A549 (cell line): ENCODE measurements around the gene ADAMTS15. TPM values are rescaled to one million over a fixed set of nuclear protein-coding genes. Genes with fewer than 3 reads are reported as not detected.
A peak's percentile ranks its signal among the peaks of the same experiment; 100 is the strongest.

Experiments used
- ATAC-seq, 2 experiments: fragments of 200-7000 bp in 1 of 2; fragments of >200 bp in 1 of 2; cut with Nextera tagmentation in 1 of 2; cut with Tn5 transposase in 1 of 2; 3 replicates each; pipeline versions ENCODE4 v1.8.0 to v1.9.1; 2018 to 2020; ENCODE audit warnings: mild to moderate bottlenecking in 1 of 2, moderate library complexity in 1 of 2
- CTCF ChIA-PET: fragments of 300-600 bp; sonication (Branson Sonifier 250); formaldehyde crosslinking; extraction: SDS; loops from one replicate; lab custom pipeline; 2021; ENCODE audit warnings: antibody characterized with exemption, inconsistent platforms; lab: Yijun Ruan, JAX
- POLR2A ChIA-PET: fragments of 350-600 bp; formaldehyde crosslinking; extraction: SDS; loops from one replicate; lab custom pipeline; 2021; ENCODE audit warnings: antibody characterized with exemption, inconsistent platforms; lab: Yijun Ruan, JAX
- DNase-seq, 2 experiments: peaks; one replicate each; pipeline versions ENCODE4 v3.0.0 to v3.0.0-alpha.2; 2011 to 2016; ENCODE audit warnings: low read depth in 1 of 2, low spot score in 1 of 2
- FAIRE-seq: peaks from 2 replicates; lab custom pipeline; 2011; peaks lifted over from hg19 to GRCh38; lab: Jason Lieb, UNC
- H3K27ac ChIP-seq, 2 experiments: fragments of >200 bp; sonication (Bioruptor Twin); formaldehyde crosslinking; 3 replicates each; pipeline ENCODE4 v1.5.1; 2016 to 2017
- H3K4me1 ChIP-seq: fragments of >200 bp; sonication (Bioruptor Twin); formaldehyde crosslinking; 3 replicates; pipeline ENCODE4 v1.6.1; 2016
- H3K4me2 ChIP-seq: fragments of >200 bp; sonication (Bioruptor Twin); formaldehyde crosslinking; 3 replicates; pipeline ENCODE4 v1.6.1; 2016
- H3K4me3 ChIP-seq: fragments of >200 bp; sonication (Bioruptor Twin); formaldehyde crosslinking; 3 replicates; pipeline ENCODE4 v1.5.1; 2016
- H3K9me3 ChIP-seq: fragments of >200 bp; sonication (Bioruptor Twin); formaldehyde crosslinking; 3 replicates; pipeline ENCODE4 v1.6.1; 2016
- ATOH8 ChIP-seq: fragments of 250-450 bp; sonication (Bioruptor Pico); IDR thresholded peaks from 2 replicates; pipeline ENCODE4 v1.5.0; 2020; ENCODE audit warnings: low read depth, mild to moderate bottlenecking, moderate library complexity
- CEBPB ChIP-seq, 2 experiments: fragments of >200 bp in 1 of 2; sonication (Bioruptor Twin) in 1 of 2; formaldehyde crosslinking in 1 of 2; IDR thresholded peaks; 2 replicates each; pipeline ENCODE4 v1.6.1; 2012 to 2016
- CHD2 ChIP-seq: fragments of 150-350 bp; IDR thresholded peaks from 2 replicates; pipeline ENCODE4 v1.6.1; 2014; ENCODE audit warnings: low read length; ENCODE audit not compliant: partially characterized antibody
- E2F6 ChIP-seq: IDR thresholded peaks from 2 replicates; pipeline ENCODE4 v1.6.1; 2012; ENCODE audit warnings: low read depth, borderline replicate concordance
- ELK1 ChIP-seq: fragments of 150-350 bp; IDR thresholded peaks from 2 replicates; pipeline ENCODE4 v1.6.1; 2014; ENCODE audit warnings: low read depth, mild to moderate bottlenecking, low read length
- FOSL2 ChIP-seq, 2 experiments: fragments of 450-650 bp in 1 of 2; fragments of >200 bp in 1 of 2; sonication (Bioruptor Twin) in 1 of 2; formaldehyde crosslinking; IDR thresholded peaks; 2 replicates each; pipeline versions ENCODE4 v1.5.0 to v1.6.1; 2016 to 2020; ENCODE audit warnings: mild to moderate bottlenecking in 1 of 2, moderate library complexity in 1 of 2
- GATA3 ChIP-seq: IDR thresholded peaks from 2 replicates; pipeline ENCODE4 v1.6.1; 2012; ENCODE audit warnings: borderline replicate concordance
- JUN ChIP-seq, 2 experiments: fragments of >200 bp; sonication (Bioruptor Twin); formaldehyde crosslinking; IDR thresholded peaks; 2 replicates in 1 of 2; 3 replicates in 1 of 2; pipeline ENCODE4 v1.6.1; 2016 to 2017
- JUNB ChIP-seq: fragments of >200 bp; sonication (Bioruptor Twin); formaldehyde crosslinking; IDR thresholded peaks from 2 replicates; pipeline ENCODE4 v1.6.1; 2016
- MAX ChIP-seq: IDR thresholded peaks from 2 replicates; pipeline ENCODE4 v1.6.1; 2012
- MYC ChIP-seq: IDR thresholded peaks from 2 replicates; pipeline ENCODE4 v1.6.1; 2012; ENCODE audit warnings: mild to moderate bottlenecking, inconsistent platforms, low read length, improper control_type of control experiment, borderline replicate concordance
- NR3C1 ChIP-seq: fragments of >200 bp; sonication (Bioruptor Twin); formaldehyde crosslinking; IDR thresholded peaks from 3 replicates; pipeline ENCODE4 v1.6.1; 2017
- POLR2A ChIP-seq: IDR thresholded peaks from 2 replicates; pipeline ENCODE4 v1.6.1; 2012; ENCODE audit warnings: mild to moderate bottlenecking, low read length
- REST ChIP-seq: fragments of 200-600 bp; sonication (generic); IDR thresholded peaks from 2 replicates; pipeline ENCODE4 v1.6.1; 2016; ENCODE audit warnings: antibody characterized with exemption, mild to moderate bottlenecking, moderate library complexity
- SMC3 ChIP-seq: fragments of >200 bp; sonication (Bioruptor Twin); formaldehyde crosslinking; IDR thresholded peaks from 3 replicates; pipeline ENCODE4 v1.6.1; 2018; ENCODE audit warnings: inconsistent platforms
- SREBF2 ChIP-seq: fragments of 450-650 bp; IDR thresholded peaks from 2 replicates; pipeline ENCODE4 v1.6.1; 2014; ENCODE audit warnings: mild to moderate bottlenecking, moderate library complexity
- TP53 ChIP-seq: fragments of 250-450 bp; sonication (Bioruptor Pico); IDR thresholded peaks from 2 replicates; pipeline ENCODE4 v1.5.0; 2021; ENCODE audit warnings: mild to moderate bottlenecking, moderate library complexity
- ZC3H11A ChIP-seq: fragments of 450-650 bp; IDR thresholded peaks from 2 replicates; pipeline ENCODE4 v1.6.1; 2014; ENCODE audit warnings: antibody characterized with exemption, mild to moderate bottlenecking
- ZSCAN20 ChIP-seq: fragments of 250-450 bp; sonication (Bioruptor Pico); IDR thresholded peaks from 2 replicates; pipeline ENCODE4 v1.8.0; 2022; ENCODE audit warnings: mild to moderate bottlenecking, moderate library complexity
- WGBS: methylation state at CpG from one replicate; pipeline ENCODE4 v1.1.6; 2017; ENCODE audit errors: missing lambda C conversion rate; 5-methylcytosine and 5-hydroxymethylcytosine counted together
- polyA minus RNA-seq: library from RNA; depleted of rRNA, polyadenylated mRNA; stranded (reverse); fragments of >200 nt; gene quantifications from 2 replicates; pipeline ENCODE4 v1.2.3, GENCODE V29; 2011; rRNA and poly(A)+ RNA removed
- polyA plus RNA-seq, 4 experiments: library from polyadenylated mRNA; depleted of rRNA in 3 of 4; stranded (reverse); fragments of >200 nt; fragmentation: RNase III in 1 of 4; extraction: RNeasy Plus Mini Kit Qiagen cat#74134 plus additional on column Dnase treatment in 1 of 4; gene quantifications; 2 replicates in 3 of 4; 3 replicates in 1 of 4; pipeline ENCODE4 v1.2.3, GENCODE V29; 2011 to 2017

ADAMTS15 gene
- 2.2 and 2.7 TPM in 2 replicates for polyA plus RNA-seq (2011; rRNA removed)
- polyA plus RNA-seq (2012; cell fraction: cytosol; rRNA removed) = 2.1 and 3.0 TPM in 2 replicates
- 12.4 and 13.7 TPM in 2 replicates for polyA plus RNA-seq (2012; cell fraction: nucleus; rRNA removed)
- 3.4 to 4.3 TPM (median 4.0 TPM) in 3 replicates for polyA plus RNA-seq (2017; fragmentation: RNase III; extraction: RNeasy Plus Mini Kit Qiagen cat#74134 plus additional on column Dnase treatment)
- 4.7 and 6.2 TPM in 2 replicates for polyA minus RNA-seq

GRCh38 chr11:130448416-130449309, at the start of gene ADAMTS15:
Gene ADAMTS15 (plus strand): TSS chr11:130448645. CDS start chr11:130448974, 329 bp downstream.
- peak; percentile 97 to 98 for ATAC-seq
- peak within 1 kb of the TSS; percentile 70 to 83 for H3K27ac ChIP-seq
- peak within 1 kb of the TSS; percentile 56 for H3K4me3 ChIP-seq
- ChIA-PET CTCF (interaction anchor here (0.7 to 25.6 kb wide), 6 partner anchors 67 to 468 kb away, joined by 3 to 732 read pairs (median 4); partner anchors contain the start of gene SNX19), POLR2A (interaction anchor here (0.7 to 1.3 kb wide), 2 partner anchors 188 to 213 kb away, joined by 3 to 10 read pairs; no protein-coding TSS in a partner anchor)
- WGBS = 1% methylated on average over 17 of the region's 75 CpGs
- H3K4me1 ChIP-seq = peaks cover 16% of the 10 kb centered on the region; the same call in 1 of the 3 replicates
- DNase-seq = peak; percentile 75 to 83
- peak; percentile 16; the same call in 2 of the 3 replicates for TF ChIP-seq SMC3
- peak; percentile 41 for TF ChIP-seq MAX
- TF ChIP-seq JUN (IDR thresholded peaks at IDR 0.05) = no peak
- TF ChIP-seq POLR2A = peak; percentile 72
- TF ChIP-seq NR3C1 = no peak
- TF ChIP-seq E2F6 = peak; percentile 38; the same call in 1 of the 2 replicates
- no peak for FAIRE-seq
- H3K9me3 ChIP-seq = no peaks in the 10 kb centered on the region
- H3K4me2 ChIP-seq = peak within 1 kb of the TSS; percentile 99

GRCh38 chr11:130399196-130399595, 49.2 kb upstream of the ADAMTS15 start:
- CTCF ChIA-PET = interaction anchor here (1.2 to 2.9 kb wide), 5 partner anchors 9 to 1275 kb away, joined by 3 to 10 read pairs (median 7); no protein-coding TSS in a partner anchor
- WGBS = 36% methylated on average over 2 of the region's 2 CpGs
- Histone ChIP-seq H3K4me2 (no peak overlapping the region), H3K9me3 (no peaks in the 10 kb centered on the region), H3K4me3 (no peak overlapping the region)
- no peak for DNase-seq
- TF ChIP-seq SREBF2 = no peak
- peak; percentile 23; the same call in 1 of the 2 replicates for TF ChIP-seq REST
- TF ChIP-seq, all 56 proteins: peak for 1
- POLR2A ChIA-PET = no interaction called here
- Histone ChIP-seq H3K27ac (no peak overlapping the region), H3K4me1 (no peaks in the 10 kb centered on the region)
- FAIRE-seq (no peak), ATAC-seq (no peak)

GRCh38 chr11:130400781-130401483, 47.5 kb upstream of the ADAMTS15 start:
- FAIRE-seq (no peak), DNase-seq (no peak), ATAC-seq (no peak)
- no peaks in the 10 kb centered on the region for H3K4me1 ChIP-seq
- ChIA-PET CTCF (interaction anchor here (0.7 to 2.9 kb wide), 4 partner anchors 11 to 1273 kb away, joined by 3 to 10 read pairs (median 4); no protein-coding TSS in a partner anchor), POLR2A (no interaction called here)
- no peak overlapping the region for H3K4me2 ChIP-seq
- no peaks in the 10 kb centered on the region for H3K9me3 ChIP-seq
- no peak overlapping the region for H3K4me3 ChIP-seq
- TF ChIP-seq TP53 (CRISPR knock-in tag) (no peak), NR3C1 (no peak), MYC (no peak), SMC3 (no peak), JUNB (no peak), ATOH8 (CRISPR knock-in tag) (no peak), FOSL2 (IDR thresholded peaks at IDR 0.05) (no peak), FOSL2 (CRISPR knock-in tag; IDR thresholded peaks at IDR 0.05) (no peak), GATA3 (no peak), CEBPB (IDR thresholded peaks at IDR 0.05) (no peak), CHD2 (no peak), ELK1 (no peak), ZC3H11A (no peak), ZSCAN20 (CRISPR knock-in tag) (no peak)
- H3K27ac ChIP-seq = no peak overlapping the region
- 66% methylated on average over 13 of the region's 13 CpGs for WGBS
